Right lobe of liver (tissue), 6 donors: ENCODE measurements around the gene ETF1. TPM values are rescaled to one million over a fixed set of nuclear protein-coding genes. Genes with fewer than 3 reads are reported as not detected.

Source experiments
- ATAC-seq, 4 donors: fragments of 200-7000 bp; cut with Tn5 transposase; one replicate each; pipeline ENCODE4 v1.9.1; 2020; ENCODE audit warnings: mild to moderate bottlenecking in 4 of 4, moderate library complexity in 4 of 4
- DNase-seq, 3 donors: peaks; one replicate each; pipeline ENCODE4 v3.0.0-alpha.2; 2020
- H3K27ac ChIP-seq, 3 donors: fragments of 200-600 bp; one replicate each; pipeline ENCODE4 v1.8.0; 2022
- H3K27me3 ChIP-seq, 2 donors: fragments of 200-600 bp; one replicate each; pipeline ENCODE4 v1.8.0; 2022
- H3K36me3 ChIP-seq, 4 donors: fragments of 200-600 bp; sonication (generic) in 1 of 4; one replicate each; pipeline versions ENCODE4 v1.5.1 to v1.8.0; 2017 to 2022; ENCODE audit warnings: control low read depth in 1 of 4
- H3K4me1 ChIP-seq, 4 donors: fragments of 200-600 bp; sonication (generic) in 1 of 4; one replicate each; pipeline versions ENCODE4 v1.5.1 to v1.8.0; 2017 to 2022; ENCODE audit warnings: control low read depth in 1 of 4
- H3K4me3 ChIP-seq, 3 donors: fragments of 200-600 bp; one replicate each; pipeline ENCODE4 v1.8.0; 2022
- H3K9me3 ChIP-seq, 4 donors: fragments of 200-600 bp; sonication (generic) in 1 of 4; one replicate each; pipeline versions ENCODE4 v1.5.1 to v1.8.0; 2017 to 2022; ENCODE audit warnings: control low read depth in 1 of 4
- POLR2A ChIP-seq: fragments of 450-650 bp; IDR thresholded peaks from one replicate; pipeline ENCODE4 v1.6.1; 2017; ENCODE audit warnings: antibody characterized with exemption, mild to moderate bottlenecking
- whole genome bisulfite sequencing: methylation state at CpG from one replicate; pipeline ENCODE4 v1.1.6; 2018; ENCODE audit warnings: low coverage, low lambda C conversion rate; ENCODE audit not compliant: insufficient coverage; ENCODE audit errors: missing lambda C conversion rate; 5-methylcytosine and 5-hydroxymethylcytosine counted together
- intact Hi-C, 2 donors: fragments of 100-400 bp; cut with DNase I; formaldehyde crosslinking; loops; one replicate each; pipeline versions ENCODE4 v1.11.2 to v1.14.1; 2022
- total RNA-seq, 6 experiments: library from RNA; depleted of rRNA in 2 of 6; stranded (reverse); fragments of >200 nt in 2 of 6; fragmentation: NEBNext Ultra II Directional in 3 of 6; extraction: Animal tissue kit (Norgen Biotek cat#: 25700) in 3 of 6; gene quantifications; one replicate each; pipeline versions ENCODE4 v1.1.0 to v1.2.4, GENCODE V29; 2016 to 2023
- TF ChIP-seq, protein P1 (sequence below), 4 donors: fragments of 200-600 bp in 3 of 4; fragments of 450-650 bp in 1 of 4; IDR thresholded peaks; one replicate each; pipeline versions ENCODE4 v1.5.1 to v1.8.0; 2016 to 2022; ENCODE audit warnings: antibody characterized with exemption in 4 of 4, mild to moderate bottlenecking in 2 of 4
- donor health status: DM: no; HTN: yes; CAD: no.
- donor health status: DM: no; HTN: no; CAD: no.
- donor health status: DM: no; HTN: no; CAD: no.
- donor health status: DM: no; HTN: yes; CAD: no.
- donor health status: DM: no; HTN: yes; CAD: no.

The ETF1 gene
- total RNA-seq, 6 experiments from 2014 or later = 29.5 to 52.1 (median 39.4) TPM

DNA sequence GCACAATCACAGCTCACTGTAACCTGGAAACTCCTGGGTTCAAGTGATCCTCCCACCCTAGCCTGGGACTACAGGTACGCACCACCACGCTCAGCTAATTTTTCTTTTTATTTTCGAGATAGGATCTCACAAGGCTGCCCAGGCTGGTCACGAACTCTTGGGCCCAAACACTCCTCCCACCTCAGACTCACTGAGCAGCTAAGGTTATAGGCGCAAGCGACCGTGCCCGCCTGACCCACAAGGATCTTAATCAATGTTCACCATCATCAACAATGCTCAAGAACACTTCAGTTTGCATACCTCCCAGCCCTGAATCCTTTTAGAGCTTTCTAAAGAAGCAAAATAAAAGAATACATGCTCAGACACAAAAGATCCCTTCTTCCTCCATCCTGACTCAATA, 13.2 kb downstream of the ETF1 start:
- WGBS = 93% methylated on average over 8 of the region's 8 CpGs
- no peak for DNase-seq
- intact Hi-C loops = no loop called here
- peaks cover 0 to 15% (median 0%) of the 10 kb centered on the region in 4 donors for H3K4me1 ChIP-seq
- ATAC-seq = no peak
- no peak overlapping the region for H3K27ac ChIP-seq
- no peaks in the 10 kb centered on the region for H3K9me3 ChIP-seq
- H3K4me3 ChIP-seq = no peak overlapping the region
- no peaks in the 10 kb centered on the region for H3K27me3 ChIP-seq
- TF ChIP-seq, protein P1, sequence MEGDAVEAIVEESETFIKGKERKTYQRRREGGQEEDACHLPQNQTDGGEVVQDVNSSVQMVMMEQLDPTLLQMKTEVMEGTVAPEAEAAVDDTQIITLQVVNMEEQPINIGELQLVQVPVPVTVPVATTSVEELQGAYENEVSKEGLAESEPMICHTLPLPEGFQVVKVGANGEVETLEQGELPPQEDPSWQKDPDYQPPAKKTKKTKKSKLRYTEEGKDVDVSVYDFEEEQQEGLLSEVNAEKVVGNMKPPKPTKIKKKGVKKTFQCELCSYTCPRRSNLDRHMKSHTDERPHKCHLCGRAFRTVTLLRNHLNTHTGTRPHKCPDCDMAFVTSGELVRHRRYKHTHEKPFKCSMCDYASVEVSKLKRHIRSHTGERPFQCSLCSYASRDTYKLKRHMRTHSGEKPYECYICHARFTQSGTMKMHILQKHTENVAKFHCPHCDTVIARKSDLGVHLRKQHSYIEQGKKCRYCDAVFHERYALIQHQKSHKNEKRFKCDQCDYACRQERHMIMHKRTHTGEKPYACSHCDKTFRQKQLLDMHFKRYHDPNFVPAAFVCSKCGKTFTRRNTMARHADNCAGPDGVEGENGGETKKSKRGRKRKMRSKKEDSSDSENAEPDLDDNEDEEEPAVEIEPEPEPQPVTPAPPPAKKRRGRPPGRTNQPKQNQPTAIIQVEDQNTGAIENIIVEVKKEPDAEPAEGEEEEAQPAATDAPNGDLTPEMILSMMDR (IDR thresholded peaks at IDR 0.05) = no peak
- no peak for TF ChIP-seq POLR2A
- peaks cover 0 to 4% (median under 1%) of the 10 kb centered on the region in 4 donors for H3K36me3 ChIP-seq

DNA sequence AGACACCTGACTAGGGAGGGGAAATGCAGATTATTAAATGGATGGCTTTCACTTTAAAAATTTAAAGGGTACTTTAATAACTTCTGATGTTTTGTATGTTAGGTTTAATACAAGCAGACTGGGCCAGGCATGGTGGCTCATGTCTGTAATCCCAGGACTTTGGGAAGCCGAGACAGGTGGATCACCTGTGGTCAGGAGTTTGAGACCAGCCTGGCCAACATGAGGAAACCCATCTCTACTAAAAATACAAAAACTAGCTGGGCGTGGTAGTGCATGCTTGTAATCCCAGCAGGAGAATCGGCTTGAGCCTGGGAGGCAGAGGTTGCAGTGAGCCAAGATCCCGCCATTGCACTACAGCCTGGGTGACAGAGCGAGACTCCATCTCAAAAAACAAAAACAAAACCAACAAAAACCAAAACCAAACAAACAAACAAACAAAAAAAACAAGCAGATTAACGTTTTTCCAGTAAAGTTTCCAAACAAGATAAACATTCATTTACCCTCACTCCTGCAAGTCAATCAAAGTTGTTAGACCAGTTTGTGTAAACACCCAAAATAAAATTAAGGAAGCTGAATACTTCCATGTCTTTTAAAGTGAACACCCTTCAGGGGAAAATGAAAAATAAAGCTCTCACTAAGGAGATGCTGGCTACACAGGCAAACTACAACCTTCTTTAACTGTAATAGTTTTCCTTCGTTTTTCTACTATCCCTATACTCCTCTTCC, 14.1 kb downstream of the ETF1 start:
- no peak for ATAC-seq
- intact Hi-C loops = no loop called here
- no peaks in the 10 kb centered on the region for H3K27me3 ChIP-seq
- H3K36me3 ChIP-seq = peaks cover 0 to 5% (median under 1%) of the 10 kb centered on the region in 4 donors
- TF ChIP-seq, protein P1 (IDR thresholded peaks at IDR 0.05) = no peak
- no peak for TF ChIP-seq POLR2A
- no peaks in the 10 kb centered on the region for H3K9me3 ChIP-seq
- H3K27ac ChIP-seq = no peak overlapping the region
- no peak for DNase-seq
- no peak overlapping the region for H3K4me3 ChIP-seq
- peaks cover 0 to 6% (median 0%) of the 10 kb centered on the region in 4 donors for H3K4me1 ChIP-seq
- WGBS = 77% methylated on average over 7 of the region's 7 CpGs

DNA sequence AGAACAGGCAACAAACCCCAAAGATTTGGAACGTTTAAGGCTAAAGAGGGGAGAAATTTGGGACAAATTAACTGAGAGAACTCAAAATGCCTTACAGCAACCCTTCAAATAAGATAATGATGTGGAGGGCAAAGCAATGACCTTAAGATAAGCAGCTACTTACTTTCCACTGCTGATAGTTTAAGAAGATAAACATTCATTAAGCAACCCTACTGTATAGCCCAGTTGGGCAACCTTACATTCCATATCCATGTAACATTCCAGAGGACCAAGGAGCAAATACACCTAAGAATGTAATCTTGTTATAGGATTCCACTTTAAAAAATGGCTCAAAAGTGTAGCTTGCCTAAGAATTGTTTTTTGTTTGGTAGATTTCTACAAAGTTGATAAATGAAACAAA, 14.8 kb downstream of the ETF1 start:
- Histone ChIP-seq H3K9me3 (no peaks in the 10 kb centered on the region), H3K27me3 (no peaks in the 10 kb centered on the region), H3K4me1 (no peaks in the 10 kb centered on the region), H3K36me3 (peaks cover 0 to 5% (median under 1%) of the 10 kb centered on the region in 4 donors), H3K4me3 (no peak overlapping the region), H3K27ac (no peak overlapping the region)
- ATAC-seq = no peak
- no peak for TF ChIP-seq POLR2A
- TF ChIP-seq, protein P1 (IDR thresholded peaks at IDR 0.05) = no peak
- DNase-seq = no peak
- WGBS = 44% methylated on average over 1 of the region's 1 CpG
- intact Hi-C loops = no loop called here

DNA sequence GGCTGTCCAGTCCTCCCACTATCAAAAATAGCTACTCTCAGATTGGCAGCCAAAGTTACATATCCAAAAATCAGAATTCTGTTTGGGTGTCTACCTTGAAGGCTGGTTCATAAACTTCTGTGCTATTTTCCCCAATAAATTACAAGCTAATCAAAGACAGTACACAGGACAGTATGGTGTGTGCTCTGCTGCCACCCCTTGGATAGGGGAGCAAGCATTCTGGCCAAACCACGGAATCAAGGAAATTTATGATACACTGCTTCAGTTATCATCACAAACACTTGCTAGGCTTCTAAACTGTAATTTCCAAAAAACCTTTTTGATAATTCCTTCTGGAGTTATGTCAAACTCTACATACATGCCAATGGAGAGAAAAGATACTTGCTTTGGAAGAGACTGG, 15.9 kb downstream of the ETF1 start:
- Histone ChIP-seq H3K4me1 (no peaks in the 10 kb centered on the region), H3K27me3 (no peaks in the 10 kb centered on the region), H3K4me3 (no peak overlapping the region), H3K9me3 (no peaks in the 10 kb centered on the region), H3K27ac (no peak overlapping the region), H3K36me3 (peaks cover 0 to 5% (median under 1%) of the 10 kb centered on the region in 4 donors)
- DNase-seq (no peak), ATAC-seq (peak; percentile 30 to 64 (median 60))
- TF ChIP-seq, protein P1 (IDR thresholded peaks at IDR 0.05) = peak in 3 of 4 donors; percentile 12 to 34 (median 26)
- no peak for TF ChIP-seq POLR2A
- intact Hi-C loops = no loop called here
- 19% methylated on average over 1 of the region's 1 CpG for WGBS
